ENCODE results near the gene PITPNM2.

Gene PITPNM2

GRCh38 chr12:123150744-123151456 is at the start of gene PITPNM2:
PITPNM2 (minus strand) TSS chr12:123151090; CDS start chr12:123034590, 116,500 bp downstream.
- no peak for DNase-seq

GRCh38 chr12:123200414-123200813 is 49.5 kb upstream of the PITPNM2 start:
- no peak for DNase-seq

GRCh38 chr12:123199936-123200335 is 49.0 kb upstream of the PITPNM2 start:
- no peak for DNase-seq

- DNase-seq = no peak
Measured at GRCh38 chr12:123187637-123188036, 36.7 kb upstream of the PITPNM2 start.

- no peak for DNase-seq
Measured at GRCh38 chr12:123180171-123180570, 29.3 kb upstream of the PITPNM2 start.

- no peak for DNase-seq
Measured at GRCh38 chr12:123171967-123172366, 21.1 kb upstream of the PITPNM2 start.

- no peak for DNase-seq
Measured at GRCh38 chr12:123167329-123167728, 16.4 kb upstream of the PITPNM2 start.

- DNase-seq = no peak
Measured at GRCh38 chr12:123165537-123165936, 14.6 kb upstream of the PITPNM2 start.

GRCh38 chr12:123164710-123165261 is 13.9 kb upstream of the PITPNM2 start:
- DNase-seq = no peak

GRCh38 chr12:123164222-123164621 is 13.3 kb upstream of the PITPNM2 start:
- DNase-seq = no peak

GRCh38 chr12:123163227-123163626 is 12.3 kb upstream of the PITPNM2 start:
- DNase-seq = no peak

GRCh38 chr12:123160801-123161487 is 10.1 kb upstream of the PITPNM2 start:
- no peak for DNase-seq

- no peak for DNase-seq
Measured at GRCh38 chr12:123153906-123154305, 3.0 kb upstream of the PITPNM2 start.

- DNase-seq = no peak
Measured at GRCh38 chr12:123152833-123153232, 1.9 kb upstream of the PITPNM2 start.

GRCh38 chr12:123151457-123152454 is 866 bp upstream of the PITPNM2 start:
- no peak for DNase-seq

GRCh38 chr12:123150275-123150743 is 581 bp downstream of the PITPNM2 start:
- no peak for DNase-seq

- no peak for DNase-seq
Measured at GRCh38 chr12:123149501-123150274, 1.2 kb downstream of the PITPNM2 start.

GRCh38 chr12:123149088-123149487 is 1.8 kb downstream of the PITPNM2 start:
- no peak for DNase-seq

GRCh38 chr12:123148655-123149054 is 2.2 kb downstream of the PITPNM2 start:
- DNase-seq = no peak

- DNase-seq = no peak
Measured at GRCh38 chr12:123148223-123148622, 2.7 kb downstream of the PITPNM2 start.

GRCh38 chr12:123145211-123145610 is 5.7 kb downstream of the PITPNM2 start:
- no peak for DNase-seq
